K562 (cell line): Measurements from ENCODE around the gene VASH1. TPM values are rescaled to one million over a fixed set of nuclear protein-coding genes. Genes with fewer than 3 reads are reported as not detected.

Experiments used
- CHD4 ChIP-seq: fragments of 200-600 bp; sonication (generic); IDR thresholded peaks from 3 replicates; pipeline ENCODE4 v1.6.1; 2012; ENCODE audit warnings: low read depth, mild to moderate bottlenecking, mixed read lengths, low read length, inconsistent platforms; ENCODE audit not compliant: insufficient read depth, insufficient replicate concordance, poor library complexity, severe bottlenecking
- CREBBP ChIP-seq: IDR thresholded peaks from one replicate; pipeline ENCODE4 v1.6.1; 2012; ENCODE audit warnings: low read depth, mild to moderate bottlenecking, control low read depth, inconsistent platforms, low read length
- FOXK1 ChIP-seq: sonication (generic); formaldehyde crosslinking; IDR thresholded peaks from 2 replicates; pipeline ENCODE4 v1.8.0; 2022; ENCODE audit warnings: missing genetic modification reagents, mild to moderate bottlenecking, borderline replicate concordance
- HNRNPUL1 ChIP-seq: fragments of 200-400 bp; formaldehyde crosslinking; IDR thresholded peaks from 2 replicates; pipeline ENCODE4 v1.6.1; 2017; ENCODE audit warnings: low read length
- MCM7 ChIP-seq, 2 experiments: fragments of 450-650 bp; IDR thresholded peaks; 2 replicates each; pipeline ENCODE4 v1.6.1; 2016 to 2018
- MECOM ChIP-seq: fragments of 250-450 bp; sonication (Bioruptor Pico); IDR thresholded peaks from 2 replicates; pipeline ENCODE4 v1.8.0; 2022; ENCODE audit warnings: inconsistent platforms
- NCOR1 ChIP-seq: fragments of 450-650 bp; IDR thresholded peaks from 2 replicates; pipeline ENCODE4 v1.6.1; 2016; ENCODE audit warnings: mild to moderate bottlenecking, moderate library complexity
- NFE2 ChIP-seq: IDR thresholded peaks from 2 replicates; pipeline ENCODE4 v1.6.1; 2014; ENCODE audit warnings: antibody characterized with exemption, low read depth
- NR4A1 ChIP-seq, 2 experiments: fragments of 250-450 bp in 1 of 2; fragments of 450-650 bp in 1 of 2; sonication (Bioruptor Pico) in 1 of 2; IDR thresholded peaks; 2 replicates each; pipeline versions ENCODE4 v1.4.0 to v1.6.1; 2016 to 2020; ENCODE audit warnings: mild to moderate bottlenecking in 2 of 2, missing compliant biosample characterization in 1 of 2, missing genetic modification characterization in 1 of 2, moderate library complexity in 1 of 2
- POLR2AphosphoS2 ChIP-seq: IDR thresholded peaks from 2 replicates; pipeline ENCODE4 v1.6.1; 2012; ENCODE audit warnings: low read length, improper control_type of control experiment
- RBM25 ChIP-seq: fragments of 200-400 bp; formaldehyde crosslinking; IDR thresholded peaks from 2 replicates; pipeline ENCODE4 v1.6.1; 2018; ENCODE audit warnings: low read length, low read depth, moderate library complexity; ENCODE audit not compliant: severe bottlenecking
- SRSF3 ChIP-seq: fragments of 200-400 bp; formaldehyde crosslinking; IDR thresholded peaks from 2 replicates; pipeline ENCODE4 v1.6.1; 2016; ENCODE audit warnings: mild to moderate bottlenecking, low read length, moderate library complexity; ENCODE audit not compliant: insufficient read depth
- TCF7 ChIP-seq: sonication (generic); IDR thresholded peaks from 2 replicates; pipeline ENCODE4 v1.6.1; 2016; ENCODE audit warnings: antibody characterized with exemption, borderline replicate concordance
- THRAP3 ChIP-seq: fragments of 450-650 bp; IDR thresholded peaks from 2 replicates; pipeline ENCODE4 v1.6.1; 2016; ENCODE audit warnings: mild to moderate bottlenecking, inconsistent platforms, borderline replicate concordance
- TRIM28 ChIP-seq: fragments of 450-650 bp; IDR thresholded peaks from 2 replicates; pipeline ENCODE4 v1.6.1; 2017
- ZNF133 ChIP-seq: fragments of 250-450 bp; sonication (Bioruptor Pico); IDR thresholded peaks from 2 replicates; pipeline ENCODE4 v1.4.0; 2020; ENCODE audit warnings: mild to moderate bottlenecking
- ZNF175 ChIP-seq: fragments of 200-800 bp; sonication (Bioruptor generic); IDR thresholded peaks from 2 replicates; pipeline ENCODE4 v1.6.1; 2016; ENCODE audit warnings: low read depth, mild to moderate bottlenecking, missing genetic modification characterization, missing compliant biosample characterization
- ZNF253 ChIP-seq: fragments of 250-450 bp; sonication (Bioruptor Pico); conservative IDR thresholded peaks from 2 replicates; pipeline ENCODE4 v1.6.1; 2021; ENCODE audit warnings: mild to moderate bottlenecking
- polyA plus RNA-seq, 8 experiments: library from polyadenylated mRNA; depleted of rRNA in 4 of 8; stranded (reverse) in 5 of 8; unstranded in 3 of 8; fragments of >200 nt; fragmentation: Nextera tagmentation in 2 of 8; fragmentation: Illumina TruSeq in 1 of 8; extraction: Ambion mirVana in 2 of 8; extraction: Trizol in 1 of 8; gene quantifications; 2 replicates each; pipeline versions ENCODE4 v1.2.1 to v1.2.3, GENCODE V29; 2011 to 2014; ENCODE audit warnings: inconsistent platforms in 1 of 8, missing spikeins in 1 of 8
- total RNA-seq, 7 experiments: library from RNA; depleted of rRNA in 6 of 7; stranded (reverse); fragments of >200 nt in 6 of 7; fragmentation: Illumina TruSeq in 2 of 7; extraction: Trizol in 2 of 7; gene quantifications; 2 replicates each; pipeline versions ENCODE4 v1.2.1 to v1.2.3, GENCODE V29; 2011 to 2021; ENCODE audit warnings: low replicate concordance in 1 of 7
- TF ChIP-seq, protein P1 (sequence below): fragments of 250-450 bp; sonication (Bioruptor Pico); IDR thresholded peaks from 2 replicates; pipeline ENCODE4 v1.8.0; 2022; ENCODE audit warnings: moderate library complexity, mild to moderate bottlenecking, inconsistent platforms
- TF ChIP-seq, protein P2 (sequence below): sonication (generic); formaldehyde crosslinking; IDR thresholded peaks from 2 replicates; pipeline ENCODE4 v1.8.1; 2022; ENCODE audit warnings: missing genetic modification reagents
- TF ChIP-seq, protein P3 (sequence below): fragments of 450-650 bp; IDR thresholded peaks from 2 replicates; pipeline ENCODE4 v1.6.1; 2014; ENCODE audit warnings: low read depth, mild to moderate bottlenecking, moderate library complexity, borderline replicate concordance
- TF ChIP-seq, protein P4 (sequence below): IDR thresholded peaks from 2 replicates; pipeline ENCODE4 v1.6.1; 2016; ENCODE audit warnings: missing genetic modification characterization, missing compliant biosample characterization

VASH1 gene
- total and polyA plus RNA-seq, 9 of the 15 experiments (the other 6 are each of a cell fraction or from before 2014, with no cell fraction given): 0.01 to 0.43 (median 0.13) TPM; not detected in 1

DNA sequence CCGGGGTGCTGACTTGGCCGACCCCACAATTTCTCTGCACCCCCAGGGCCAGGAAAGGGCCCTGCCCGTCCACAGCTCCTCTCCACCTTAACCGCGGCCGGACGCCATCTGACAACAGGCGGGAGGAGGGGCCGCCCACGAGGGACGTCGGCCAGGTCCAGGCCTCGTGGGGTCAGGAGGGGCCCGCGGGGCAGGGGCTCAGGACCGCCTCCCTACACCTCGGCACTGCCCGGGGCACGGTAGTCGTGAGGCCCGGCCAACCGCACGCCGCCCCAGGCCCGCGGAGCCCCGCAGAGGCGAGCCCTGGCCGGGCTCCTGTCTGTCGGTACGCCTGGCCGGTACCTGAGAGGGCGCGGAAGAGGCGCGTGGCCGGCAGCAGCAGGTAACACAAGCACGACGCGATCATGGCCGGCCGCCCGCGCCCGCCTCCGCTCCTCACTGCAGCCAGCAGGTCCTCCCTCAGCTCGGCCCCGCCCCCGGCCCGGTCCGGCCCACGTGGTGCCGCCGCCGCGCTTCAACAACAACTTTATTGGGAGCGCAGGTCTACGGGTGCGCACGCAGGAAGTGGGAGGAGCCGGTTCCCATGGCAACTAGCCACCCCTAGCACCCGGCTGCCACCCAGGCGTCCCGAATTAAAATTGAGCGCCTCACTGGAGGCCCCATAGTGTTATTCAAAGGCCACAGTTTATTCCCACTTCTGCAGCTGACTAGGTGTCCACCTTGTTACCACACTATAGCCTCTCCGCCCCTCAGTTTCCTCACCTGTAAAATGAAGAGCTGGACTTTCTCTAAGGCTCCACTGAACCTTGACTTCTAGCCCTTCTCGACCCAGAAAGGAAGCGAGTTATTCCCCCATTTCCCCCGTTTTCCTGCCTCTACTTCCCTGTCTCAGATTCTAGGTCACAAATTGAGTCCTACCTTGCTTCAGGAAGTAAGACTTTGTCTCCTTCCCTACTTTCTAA lies 51.4 kb downstream of the VASH1 start, which contains the start of gene ANGEL1 (continued):
- TF ChIP-seq NFE2 (no peak), ZNF253 (CRISPR knock-in tag) (no peak), POLR2AphosphoS2 (no peak), ZNF133 (CRISPR knock-in tag) (no peak), SRSF3 (no peak), THRAP3 (no peak), NCOR1 (no peak), MCM7 (IDR thresholded peaks at IDR 0.05) (no peak), FOXK1 (CRISPR knock-in tag) (no peak), NR4A1 (CRISPR knock-in tag; IDR thresholded peaks at IDR 0.05) (no peak), NR4A1 (tag; IDR thresholded peaks at IDR 0.05) (no peak), CHD4 (no peak), CREBBP (no peak), HNRNPUL1 (no peak), MECOM (CRISPR knock-in tag) (no peak), TCF7 (no peak), ZNF175 (CRISPR knock-in tag) (no peak), TRIM28 (no peak), RBM25 (no peak)
- TF ChIP-seq, protein P1, sequence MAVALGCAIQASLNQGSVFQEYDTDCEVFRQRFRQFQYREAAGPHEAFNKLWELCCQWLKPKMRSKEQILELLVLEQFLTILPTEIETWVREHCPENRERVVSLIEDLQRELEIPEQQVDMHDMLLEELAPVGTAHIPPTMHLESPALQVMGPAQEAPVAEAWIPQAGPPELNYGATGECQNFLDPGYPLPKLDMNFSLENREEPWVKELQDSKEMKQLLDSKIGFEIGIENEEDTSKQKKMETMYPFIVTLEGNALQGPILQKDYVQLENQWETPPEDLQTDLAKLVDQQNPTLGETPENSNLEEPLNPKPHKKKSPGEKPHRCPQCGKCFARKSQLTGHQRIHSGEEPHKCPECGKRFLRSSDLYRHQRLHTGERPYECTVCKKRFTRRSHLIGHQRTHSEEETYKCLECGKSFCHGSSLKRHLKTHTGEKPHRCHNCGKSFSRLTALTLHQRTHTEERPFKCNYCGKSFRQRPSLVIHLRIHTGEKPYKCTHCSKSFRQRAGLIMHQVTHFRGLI (CRISPR knock-in tag): no peak
- TF ChIP-seq, protein P2, sequence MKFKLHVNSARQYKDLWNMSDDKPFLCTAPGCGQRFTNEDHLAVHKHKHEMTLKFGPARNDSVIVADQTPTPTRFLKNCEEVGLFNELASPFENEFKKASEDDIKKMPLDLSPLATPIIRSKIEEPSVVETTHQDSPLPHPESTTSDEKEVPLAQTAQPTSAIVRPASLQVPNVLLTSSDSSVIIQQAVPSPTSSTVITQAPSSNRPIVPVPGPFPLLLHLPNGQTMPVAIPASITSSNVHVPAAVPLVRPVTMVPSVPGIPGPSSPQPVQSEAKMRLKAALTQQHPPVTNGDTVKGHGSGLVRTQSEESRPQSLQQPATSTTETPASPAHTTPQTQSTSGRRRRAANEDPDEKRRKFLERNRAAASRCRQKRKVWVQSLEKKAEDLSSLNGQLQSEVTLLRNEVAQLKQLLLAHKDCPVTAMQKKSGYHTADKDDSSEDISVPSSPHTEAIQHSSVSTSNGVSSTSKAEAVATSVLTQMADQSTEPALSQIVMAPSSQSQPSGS (CRISPR knock-in tag): no peak
- TF ChIP-seq, protein P3, sequence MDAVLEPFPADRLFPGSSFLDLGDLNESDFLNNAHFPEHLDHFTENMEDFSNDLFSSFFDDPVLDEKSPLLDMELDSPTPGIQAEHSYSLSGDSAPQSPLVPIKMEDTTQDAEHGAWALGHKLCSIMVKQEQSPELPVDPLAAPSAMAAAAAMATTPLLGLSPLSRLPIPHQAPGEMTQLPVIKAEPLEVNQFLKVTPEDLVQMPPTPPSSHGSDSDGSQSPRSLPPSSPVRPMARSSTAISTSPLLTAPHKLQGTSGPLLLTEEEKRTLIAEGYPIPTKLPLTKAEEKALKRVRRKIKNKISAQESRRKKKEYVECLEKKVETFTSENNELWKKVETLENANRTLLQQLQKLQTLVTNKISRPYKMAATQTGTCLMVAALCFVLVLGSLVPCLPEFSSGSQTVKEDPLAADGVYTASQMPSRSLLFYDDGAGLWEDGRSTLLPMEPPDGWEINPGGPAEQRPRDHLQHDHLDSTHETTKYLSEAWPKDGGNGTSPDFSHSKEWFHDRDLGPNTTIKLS: peak; percentile 30; the same call in 1 of the 2 replicates
- TF ChIP-seq, protein P4, sequence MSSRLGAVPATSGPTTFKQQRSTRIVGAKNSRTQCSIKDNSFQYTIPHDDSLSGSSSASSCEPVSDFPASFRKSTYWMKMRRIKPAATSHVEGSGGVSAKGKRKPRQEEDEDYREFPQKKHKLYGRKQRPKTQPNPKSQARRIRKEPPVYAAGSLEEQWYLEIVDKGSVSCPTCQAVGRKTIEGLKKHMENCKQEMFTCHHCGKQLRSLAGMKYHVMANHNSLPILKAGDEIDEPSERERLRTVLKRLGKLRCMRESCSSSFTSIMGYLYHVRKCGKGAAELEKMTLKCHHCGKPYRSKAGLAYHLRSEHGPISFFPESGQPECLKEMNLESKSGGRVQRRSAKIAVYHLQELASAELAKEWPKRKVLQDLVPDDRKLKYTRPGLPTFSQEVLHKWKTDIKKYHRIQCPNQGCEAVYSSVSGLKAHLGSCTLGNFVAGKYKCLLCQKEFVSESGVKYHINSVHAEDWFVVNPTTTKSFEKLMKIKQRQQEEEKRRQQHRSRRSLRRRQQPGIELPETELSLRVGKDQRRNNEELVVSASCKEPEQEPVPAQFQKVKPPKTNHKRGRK: no peak
